Measurements from ENCODE around the gene NXPH3. TPM values are rescaled to one million over a fixed set of nuclear protein-coding genes. Genes with fewer than 3 reads are reported as not detected.

The NXPH3 gene
- total and polyA plus RNA-seq, 9 of the 15 experiments (the other 6 are each of a cell fraction or from before 2014, with no cell fraction given), result 0.04 to 0.27 (median 0.07) TPM; not detected in 2

GRCh38 chr17:49549691-49550678 lies 25.7 kb upstream of the NXPH3 start:
- no peak for ATAC-seq
- no peak for FAIRE-seq
- no peaks in the 10 kb centered on the region for H3K9me1 ChIP-seq (ENCODE audit: control insufficient read depth, insufficient read depth, low read length)
- 26% methylated on average over 19 of the region's 20 CpGs for WGBS (ENCODE audit: insufficient coverage, low coverage, missing lambda C conversion rate)
- H3K4me1 ChIP-seq (replicated peaks in 1 of 2; ENCODE audit: control insufficient read depth in 2 of 2, insufficient read depth in 2 of 2, low read length in 2 of 2), result peaks cover 0 to 10% of the 10 kb centered on the region in 2 experiments; a peak in 1 of 5 replicates
- ChIA-PET POLR2A (no interaction called here), CTCF (ENCODE audit: low intra/inter-chr PET ratio) (interaction anchor here (3.1 kb wide), 1 partner anchor 142 kb away, joined by 20 read pairs; no protein-coding TSS in a partner anchor)
- no peak overlapping the region for H3K27ac ChIP-seq (ENCODE audit: extremely low read depth, low read depth, low read length)
- H3K4me2 ChIP-seq (ENCODE audit: insufficient read depth, low read length), result no peak overlapping the region
- H3K9me3 ChIP-seq (replicated peaks; ENCODE audit: control insufficient read depth, insufficient read depth, low read depth, low read length), result no peaks in the 10 kb centered on the region
- H3K79me2 ChIP-seq (ENCODE audit: control insufficient read depth, insufficient read depth, low read length), result no peaks in the 10 kb centered on the region
- peak in 1 of 4 experiments; percentile 5 for DNase-seq (ENCODE audit: extremely low read depth in 1 of 4, low spot score in 3 of 4)
- no peaks in the 10 kb centered on the region; the same call in 1 of the 2 replicates for H4K20me1 ChIP-seq (replicated peaks; ENCODE audit: control insufficient read depth, insufficient read depth, low read length)
- no peak overlapping the region for H3K4me3 ChIP-seq
- H2AFZ ChIP-seq (ENCODE audit: low read depth, low read length), result no peak overlapping the region
- intact Hi-C loops (cut with micrococcal nuclease), result loop anchor here (2.0 kb wide), 1 partner anchor 141 kb away; no protein-coding TSS in a partner anchor
- H3K27me3 ChIP-seq (ENCODE audit: control insufficient read depth in 2 of 2, insufficient read depth in 2 of 2, low read length in 2 of 2), result peaks cover 0 to 1% of the 10 kb centered on the region in 2 experiments; a peak in 2 of 5 replicates
- H3K36me3 ChIP-seq (ENCODE audit: control insufficient read depth, insufficient read depth, low read length), result no peaks in the 10 kb centered on the region
- H3K9ac ChIP-seq (ENCODE audit: insufficient read depth in 1 of 2, low read depth in 2 of 2, low read length in 2 of 2), result 0 out of 4 replicates have a peak overlapping the region, but pooled peaks of 1 of the 2 experiments have one; percentile 21
- no TSS peak for BruUV-seq (replicated peaks)
- in situ Hi-C loops (cut with MboI), result loop anchor here (5.0 kb wide), 3 partner anchors 113 to 243 kb away; partner anchors contain the start of gene PHB1
- TF ChIP-seq MAFK (IDR thresholded peaks at IDR 0.05; ENCODE audit: low read length) (no peak), ATF6 (CRISPR knock-in tag; IDR thresholded peaks at IDR 0.05) (no peak), ATF7 (IDR thresholded peaks at IDR 0.05) (no peak), RB1 (IDR thresholded peaks at IDR 0.05; ENCODE audit: low read depth) (no peak), PHB (CRISPR knock-in tag; IDR thresholded peaks at IDR 0.05) (no peak)
- TF ChIP-seq, protein P1, sequence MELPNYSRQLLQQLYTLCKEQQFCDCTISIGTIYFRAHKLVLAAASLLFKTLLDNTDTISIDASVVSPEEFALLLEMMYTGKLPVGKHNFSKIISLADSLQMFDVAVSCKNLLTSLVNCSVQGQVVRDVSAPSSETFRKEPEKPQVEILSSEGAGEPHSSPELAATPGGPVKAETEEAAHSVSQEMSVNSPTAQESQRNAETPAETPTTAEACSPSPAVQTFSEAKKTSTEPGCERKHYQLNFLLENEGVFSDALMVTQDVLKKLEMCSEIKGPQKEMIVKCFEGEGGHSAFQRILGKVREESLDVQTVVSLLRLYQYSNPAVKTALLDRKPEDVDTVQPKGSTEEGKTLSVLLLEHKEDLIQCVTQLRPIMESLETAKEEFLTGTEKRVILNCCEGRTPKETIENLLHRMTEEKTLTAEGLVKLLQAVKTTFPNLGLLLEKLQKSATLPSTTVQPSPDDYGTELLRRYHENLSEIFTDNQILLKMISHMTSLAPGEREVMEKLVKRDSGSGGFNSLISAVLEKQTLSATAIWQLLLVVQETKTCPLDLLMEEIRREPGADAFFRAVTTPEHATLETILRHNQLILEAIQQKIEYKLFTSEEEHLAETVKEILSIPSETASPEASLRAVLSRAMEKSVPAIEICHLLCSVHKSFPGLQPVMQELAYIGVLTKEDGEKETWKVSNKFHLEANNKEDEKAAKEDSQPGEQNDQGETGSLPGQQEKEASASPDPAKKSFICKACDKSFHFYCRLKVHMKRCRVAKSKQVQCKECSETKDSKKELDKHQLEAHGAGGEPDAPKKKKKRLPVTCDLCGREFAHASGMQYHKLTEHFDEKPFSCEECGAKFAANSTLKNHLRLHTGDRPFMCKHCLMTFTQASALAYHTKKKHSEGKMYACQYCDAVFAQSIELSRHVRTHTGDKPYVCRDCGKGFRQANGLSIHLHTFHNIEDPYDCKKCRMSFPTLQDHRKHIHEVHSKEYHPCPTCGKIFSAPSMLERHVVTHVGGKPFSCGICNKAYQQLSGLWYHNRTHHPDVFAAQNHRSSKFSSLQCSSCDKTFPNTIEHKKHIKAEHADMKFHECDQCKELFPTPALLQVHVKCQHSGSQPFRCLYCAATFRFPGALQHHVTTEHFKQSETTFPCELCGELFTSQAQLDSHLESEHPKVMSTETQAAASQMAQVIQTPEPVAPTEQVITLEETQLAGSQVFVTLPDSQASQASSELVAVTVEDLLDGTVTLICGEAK (IDR thresholded peaks at IDR 0.05), result no peak
- TF ChIP-seq, protein P1 (CRISPR knock-in tag; IDR thresholded peaks at IDR 0.05), result no peak
- TF ChIP-seq, protein P2, sequence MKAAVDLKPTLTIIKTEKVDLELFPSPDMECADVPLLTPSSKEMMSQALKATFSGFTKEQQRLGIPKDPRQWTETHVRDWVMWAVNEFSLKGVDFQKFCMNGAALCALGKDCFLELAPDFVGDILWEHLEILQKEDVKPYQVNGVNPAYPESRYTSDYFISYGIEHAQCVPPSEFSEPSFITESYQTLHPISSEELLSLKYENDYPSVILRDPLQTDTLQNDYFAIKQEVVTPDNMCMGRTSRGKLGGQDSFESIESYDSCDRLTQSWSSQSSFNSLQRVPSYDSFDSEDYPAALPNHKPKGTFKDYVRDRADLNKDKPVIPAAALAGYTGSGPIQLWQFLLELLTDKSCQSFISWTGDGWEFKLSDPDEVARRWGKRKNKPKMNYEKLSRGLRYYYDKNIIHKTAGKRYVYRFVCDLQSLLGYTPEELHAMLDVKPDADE (conservative IDR thresholded peaks at IDR 0.05; ENCODE audit: control insufficient read depth, low read depth, low read length), result no peak

All from K562 (cell line).